Thyroid gland (tissue), 4 donors: ENCODE results near the gene PPP4R3B.

Experiments
- POLR2A ChIP-seq, 2 donors: fragments of 450-650 bp; IDR thresholded peaks; one replicate each; pipeline ENCODE4 v1.6.1; 2017; ENCODE audit warnings: antibody characterized with exemption in 2 of 2, mild to moderate bottlenecking in 2 of 2, moderate library complexity in 1 of 2
- TF ChIP-seq, protein P1 (sequence below), 6 experiments: fragments of 200-600 bp in 3 of 6; fragments of 450-650 bp in 3 of 6; sonication (generic) in 3 of 6; IDR thresholded peaks; one replicate each; pipeline ENCODE4 v1.5.1; 2016 to 2019; ENCODE audit warnings: antibody characterized with exemption in 6 of 6, mild to moderate bottlenecking in 2 of 6, inconsistent platforms in 1 of 6, moderate library complexity in 1 of 6

DNA sequence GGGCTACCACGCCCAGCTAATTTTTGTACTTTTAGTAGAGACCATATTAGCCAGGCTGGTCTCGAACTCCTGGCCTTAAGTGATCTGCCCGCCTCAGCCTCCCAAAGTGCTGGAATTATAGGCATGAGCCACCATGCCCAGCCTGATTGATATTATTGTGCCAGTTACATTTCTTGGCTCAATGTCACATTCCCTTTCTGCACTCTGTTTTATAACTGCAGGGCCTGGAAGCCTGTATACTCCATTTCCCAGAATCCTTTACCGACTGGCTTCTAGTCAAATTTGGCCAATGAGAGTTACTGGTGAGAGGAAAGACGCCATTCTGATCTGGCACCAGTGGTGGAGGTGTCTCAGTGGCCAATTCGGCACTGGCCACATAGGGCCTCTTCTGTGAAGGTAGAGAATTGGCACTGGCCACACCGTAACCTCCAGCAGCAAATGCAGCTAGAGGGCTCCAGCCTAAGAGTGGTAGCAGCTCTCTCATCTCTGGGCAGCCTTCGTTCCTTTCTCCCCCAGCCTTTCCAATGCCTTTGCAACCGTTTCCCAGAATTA lies 114.8 kb downstream of the PPP4R3B start:
- TF ChIP-seq, protein P1, sequence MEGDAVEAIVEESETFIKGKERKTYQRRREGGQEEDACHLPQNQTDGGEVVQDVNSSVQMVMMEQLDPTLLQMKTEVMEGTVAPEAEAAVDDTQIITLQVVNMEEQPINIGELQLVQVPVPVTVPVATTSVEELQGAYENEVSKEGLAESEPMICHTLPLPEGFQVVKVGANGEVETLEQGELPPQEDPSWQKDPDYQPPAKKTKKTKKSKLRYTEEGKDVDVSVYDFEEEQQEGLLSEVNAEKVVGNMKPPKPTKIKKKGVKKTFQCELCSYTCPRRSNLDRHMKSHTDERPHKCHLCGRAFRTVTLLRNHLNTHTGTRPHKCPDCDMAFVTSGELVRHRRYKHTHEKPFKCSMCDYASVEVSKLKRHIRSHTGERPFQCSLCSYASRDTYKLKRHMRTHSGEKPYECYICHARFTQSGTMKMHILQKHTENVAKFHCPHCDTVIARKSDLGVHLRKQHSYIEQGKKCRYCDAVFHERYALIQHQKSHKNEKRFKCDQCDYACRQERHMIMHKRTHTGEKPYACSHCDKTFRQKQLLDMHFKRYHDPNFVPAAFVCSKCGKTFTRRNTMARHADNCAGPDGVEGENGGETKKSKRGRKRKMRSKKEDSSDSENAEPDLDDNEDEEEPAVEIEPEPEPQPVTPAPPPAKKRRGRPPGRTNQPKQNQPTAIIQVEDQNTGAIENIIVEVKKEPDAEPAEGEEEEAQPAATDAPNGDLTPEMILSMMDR (IDR thresholded peaks at IDR 0.05): no peak
- TF ChIP-seq POLR2A (IDR thresholded peaks at IDR 0.05): no peak
